ENCODE results near the gene APOL4.

APOL4 gene

DNA sequence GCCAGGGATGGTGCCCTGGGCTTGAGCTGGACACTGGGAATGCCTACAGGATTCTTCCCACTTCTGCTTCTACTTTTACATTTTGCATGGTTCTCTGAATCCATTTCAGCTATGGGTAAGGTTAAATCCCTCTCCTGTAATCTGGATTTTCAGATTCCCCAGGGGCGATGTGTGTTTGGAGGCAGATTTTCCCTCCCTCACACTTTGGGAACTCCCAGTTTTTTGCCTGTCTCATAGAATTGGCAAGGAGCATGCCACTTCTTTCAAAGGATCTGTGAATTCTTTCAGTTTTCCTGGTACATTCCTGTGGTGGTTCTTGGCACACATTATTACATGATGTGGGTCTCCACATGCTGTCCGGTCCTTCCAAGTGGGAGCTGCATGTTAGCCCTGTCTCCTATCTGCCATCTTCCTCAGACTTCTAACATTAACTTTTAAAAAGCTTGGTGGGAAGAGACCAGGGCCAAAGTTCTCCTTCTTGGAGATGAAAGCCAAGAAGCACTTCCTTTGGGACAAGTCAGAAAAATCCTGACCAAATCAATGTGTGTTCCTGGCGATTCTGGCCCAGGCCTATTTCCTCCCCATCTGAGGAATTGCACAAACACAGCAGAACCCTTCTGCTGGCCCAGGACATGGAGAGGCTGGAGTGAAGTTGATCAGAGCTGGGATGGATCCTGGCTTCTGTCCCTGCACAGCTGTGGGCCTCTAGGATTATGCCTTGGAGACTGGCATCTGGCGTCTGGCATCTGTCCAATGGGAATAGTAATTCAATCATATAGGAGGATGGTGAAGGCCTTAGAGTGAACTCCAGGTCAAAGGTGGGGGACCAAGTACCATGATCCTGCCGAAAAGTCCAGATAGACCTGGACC, 43.1 kb upstream of the APOL4 start:
- TF ChIP-seq, protein P1, sequence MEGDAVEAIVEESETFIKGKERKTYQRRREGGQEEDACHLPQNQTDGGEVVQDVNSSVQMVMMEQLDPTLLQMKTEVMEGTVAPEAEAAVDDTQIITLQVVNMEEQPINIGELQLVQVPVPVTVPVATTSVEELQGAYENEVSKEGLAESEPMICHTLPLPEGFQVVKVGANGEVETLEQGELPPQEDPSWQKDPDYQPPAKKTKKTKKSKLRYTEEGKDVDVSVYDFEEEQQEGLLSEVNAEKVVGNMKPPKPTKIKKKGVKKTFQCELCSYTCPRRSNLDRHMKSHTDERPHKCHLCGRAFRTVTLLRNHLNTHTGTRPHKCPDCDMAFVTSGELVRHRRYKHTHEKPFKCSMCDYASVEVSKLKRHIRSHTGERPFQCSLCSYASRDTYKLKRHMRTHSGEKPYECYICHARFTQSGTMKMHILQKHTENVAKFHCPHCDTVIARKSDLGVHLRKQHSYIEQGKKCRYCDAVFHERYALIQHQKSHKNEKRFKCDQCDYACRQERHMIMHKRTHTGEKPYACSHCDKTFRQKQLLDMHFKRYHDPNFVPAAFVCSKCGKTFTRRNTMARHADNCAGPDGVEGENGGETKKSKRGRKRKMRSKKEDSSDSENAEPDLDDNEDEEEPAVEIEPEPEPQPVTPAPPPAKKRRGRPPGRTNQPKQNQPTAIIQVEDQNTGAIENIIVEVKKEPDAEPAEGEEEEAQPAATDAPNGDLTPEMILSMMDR (IDR thresholded peaks at IDR 0.05; ENCODE audit: insufficient read depth, missing control alignments) = no peak
- FAIRE-seq = no peak
- DNase-seq (ENCODE audit: insufficient read length, low spot score) = no peak

DNA sequence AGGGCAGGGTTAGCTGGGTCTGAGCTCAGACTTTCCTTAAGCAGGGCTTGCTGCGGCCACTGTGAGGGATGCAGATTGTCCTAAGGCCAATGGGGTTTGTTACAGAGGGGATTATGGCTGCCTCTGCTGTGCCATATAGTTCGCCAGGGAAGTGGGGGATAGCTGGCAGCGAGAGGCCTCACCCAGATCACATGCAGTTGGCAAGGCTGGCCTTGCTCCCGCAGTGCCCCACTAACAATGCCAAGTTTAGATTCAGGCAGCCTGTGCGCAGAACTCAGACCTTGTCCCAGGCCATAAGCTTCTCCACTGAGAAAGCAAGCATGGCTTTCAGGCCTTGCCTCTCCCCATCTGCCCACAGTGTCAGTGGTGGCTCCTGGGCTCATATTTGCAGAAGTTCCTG, 42.4 kb upstream of the APOL4 start:
- TF ChIP-seq, protein P1 (IDR thresholded peaks at IDR 0.05; ENCODE audit: insufficient read depth, missing control alignments) = no peak
- no peak for FAIRE-seq
- no peak for DNase-seq (ENCODE audit: insufficient read length, low spot score)

DNA sequence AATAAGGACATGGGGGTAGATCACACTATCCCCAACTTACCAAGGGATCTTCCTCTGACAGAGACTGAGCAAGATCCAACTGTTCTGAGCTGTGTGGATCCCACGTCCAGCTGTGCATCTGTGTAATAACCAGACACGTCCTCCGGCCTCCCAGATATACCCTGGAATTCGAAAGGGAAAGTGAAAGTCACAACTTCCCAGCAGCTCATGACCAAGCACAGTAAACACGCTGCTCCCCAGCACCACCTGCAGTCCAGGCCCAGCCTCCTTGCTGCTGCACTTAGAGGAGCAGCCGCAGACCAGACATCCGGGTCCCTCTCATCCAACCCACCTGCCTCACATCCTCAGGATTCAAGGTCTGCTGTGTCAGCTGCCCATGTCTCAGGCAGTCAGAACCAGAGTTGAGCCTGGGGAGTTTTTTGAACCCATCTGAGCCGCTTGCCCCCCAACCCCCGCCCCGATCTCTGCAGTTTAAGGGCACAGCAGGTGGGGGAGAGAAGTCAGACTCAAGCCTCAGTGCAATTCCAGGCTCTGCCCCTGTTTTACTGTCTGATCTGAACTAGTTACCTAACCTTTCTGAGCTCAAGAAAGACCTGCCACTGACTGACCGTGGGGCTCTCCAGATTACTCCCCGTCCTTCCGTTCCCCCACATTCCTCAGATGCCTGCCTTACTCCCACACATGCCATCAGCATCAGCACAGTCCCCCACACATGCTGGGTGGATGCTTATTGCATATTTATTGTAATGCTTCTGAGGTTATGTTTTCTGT, 38.0 kb upstream of the APOL4 start, which contains the start of gene APOL2:
Gene APOL2 (minus strand): TSS at position 127 of the 771 bp plus-strand sequence. CDS start 6,365 bp downstream, outside the sequence.
- FAIRE-seq (no peak), DNase-seq (ENCODE audit: insufficient read length, low spot score) (no peak)
- TF ChIP-seq, protein P1 (IDR thresholded peaks at IDR 0.05; ENCODE audit: insufficient read depth, missing control alignments) = peak; percentile 34

DNA sequence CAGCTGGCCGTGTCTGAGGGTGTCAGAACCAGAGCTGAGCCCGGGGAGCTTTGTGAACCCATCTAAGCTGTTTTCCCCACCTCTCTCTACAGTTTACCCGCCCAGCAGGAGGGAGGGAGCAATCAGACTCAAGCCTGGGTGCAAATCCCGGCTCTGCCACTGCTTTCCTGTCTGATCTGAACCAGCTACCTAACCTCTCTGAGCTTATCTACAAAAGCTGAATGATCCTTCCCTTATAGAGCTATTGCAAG, 37.5 kb upstream of the APOL4 start:
- FAIRE-seq (no peak), DNase-seq (ENCODE audit: insufficient read length, low spot score) (no peak)
- TF ChIP-seq, protein P1 (IDR thresholded peaks at IDR 0.05; ENCODE audit: insufficient read depth, missing control alignments) = no peak

DNA sequence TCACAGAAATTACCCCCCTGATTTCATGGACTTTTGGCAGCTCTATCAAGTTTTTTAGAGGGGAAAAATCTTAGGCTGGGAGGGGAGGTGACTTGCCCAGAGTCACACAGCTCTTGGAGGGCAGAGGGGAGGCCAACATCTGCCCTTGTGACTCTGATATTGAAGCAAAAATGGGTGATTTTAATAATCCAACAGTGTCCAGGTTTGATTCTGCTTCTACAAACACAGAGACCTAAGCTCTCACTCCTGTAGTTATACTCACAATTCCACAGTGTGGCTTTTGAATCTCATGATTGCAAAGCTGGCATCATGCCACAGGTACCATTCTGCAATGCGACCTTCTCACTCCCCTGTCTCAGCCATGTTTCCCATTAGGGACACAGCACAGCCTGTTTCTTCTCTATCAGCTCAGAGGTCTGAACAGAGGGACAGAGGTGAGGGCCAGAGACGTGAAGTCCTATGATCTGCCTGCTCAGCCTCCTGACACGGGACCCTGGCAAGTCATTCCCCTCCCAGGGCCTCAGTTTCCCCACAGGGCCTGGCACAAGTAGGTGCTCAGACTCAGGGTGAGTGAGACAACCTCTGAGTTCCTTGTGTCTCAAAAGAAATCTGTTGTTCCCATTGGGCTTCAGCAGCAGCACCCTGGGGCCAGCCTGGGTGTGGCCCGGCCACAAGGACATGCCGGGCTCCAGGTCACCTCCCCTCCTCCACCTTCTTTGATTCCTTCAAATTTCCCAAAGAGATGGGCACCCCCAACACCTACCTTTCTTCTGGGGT, 37.0 kb upstream of the APOL4 start:
- DNase-seq (ENCODE audit: insufficient read length, low spot score) (no peak), FAIRE-seq (no peak)
- TF ChIP-seq, protein P1 (IDR thresholded peaks at IDR 0.05; ENCODE audit: insufficient read depth, missing control alignments) = no peak

DNA sequence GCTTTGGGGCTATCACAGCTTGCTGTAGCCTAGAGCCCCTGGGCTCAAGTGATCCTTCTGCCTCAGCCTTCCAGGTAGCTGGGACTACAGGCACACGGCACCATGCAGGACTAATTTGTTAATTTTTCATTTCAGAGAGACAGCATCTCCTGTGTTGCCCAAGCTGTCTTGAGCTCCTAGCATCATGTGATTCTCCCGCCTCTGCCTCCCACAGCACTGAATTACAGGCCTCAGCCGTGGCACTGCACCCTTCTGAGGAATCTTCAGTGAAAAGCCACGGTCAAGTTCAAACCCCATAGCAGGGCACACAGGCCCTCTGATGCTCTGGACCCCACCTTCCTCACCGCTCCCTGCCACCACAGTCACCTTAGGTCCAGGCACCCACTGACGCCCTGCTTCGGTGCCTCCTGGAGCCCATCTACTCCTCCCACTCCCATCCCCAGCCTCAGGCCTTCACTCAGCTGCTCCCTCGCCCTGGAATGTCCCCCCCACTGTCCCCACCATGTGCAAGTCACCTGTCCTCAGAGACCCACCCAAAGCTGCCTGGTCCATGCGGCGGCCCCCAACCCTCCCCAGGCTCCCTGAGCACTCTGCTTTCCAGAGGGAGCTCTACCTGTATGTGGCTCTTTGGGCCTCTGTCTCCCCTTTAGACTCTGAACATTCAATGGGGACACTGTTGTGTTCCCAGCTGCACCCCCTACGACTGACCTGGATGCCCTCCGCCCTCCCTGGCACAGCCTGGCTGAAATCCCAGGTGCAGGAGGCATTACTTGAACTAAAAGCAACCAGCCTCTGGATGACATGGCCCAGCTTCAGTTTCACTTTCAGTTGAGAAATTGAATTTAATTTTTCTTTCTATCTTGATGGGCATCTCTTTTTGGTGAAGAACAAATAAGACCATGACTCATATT, 36.1 kb upstream of the APOL4 start:
- FAIRE-seq (no peak), DNase-seq (ENCODE audit: insufficient read length, low spot score) (no peak)
- TF ChIP-seq, protein P1 (IDR thresholded peaks at IDR 0.05; ENCODE audit: insufficient read depth, missing control alignments) = no peak

All from D721Med (cell line).